PC-3 (cell line): ENCODE data around the gene USH1C. TPM values are rescaled to one million over a fixed set of nuclear protein-coding genes. Genes with fewer than 3 reads are reported as not detected.

Experiments
- ATAC-seq: fragments of 200-7000 bp; cut with Tn5 transposase; 2 replicates; pipeline ENCODE4 v1.9.1; 2020; ENCODE audit warnings: mild to moderate bottlenecking, moderate library complexity
- BruUV-seq: library from RNA; stranded (reverse); fragments of 400-500 nt; replicated peaks from 2 replicates; lab custom pipeline; 2021; lab: Mats Ljungman, UMichigan
- CTCF ChIA-PET: fragments of 300-600 bp; sonication (Branson Sonifier 250); formaldehyde crosslinking; loops from one replicate; lab custom pipeline; 2022; ENCODE audit warnings: antibody characterized with exemption; lab: Charles Lee
- POLR2A ChIA-PET: fragments of 300-600 bp; sonication (Branson Sonifier 250); formaldehyde crosslinking; loops from one replicate; lab custom pipeline; 2022; ENCODE audit warnings: antibody characterized with exemption; ENCODE audit not compliant: unreplicated experiment; lab: Charles Lee
- DNase-seq: peaks from one replicate; pipeline ENCODE4 v3.0.0-alpha.2; 2015
- H2AFZ ChIP-seq: fragments of 300-600 bp; sonication (generic); 2 replicates; pipeline ENCODE4 v1.6.0; 2016; ENCODE audit warnings: antibody characterized with exemption, low read length
- H3F3A ChIP-seq: fragments of 300-600 bp; sonication (generic); one replicate; pipeline ENCODE4 v1.6.0; 2017; ENCODE audit warnings: antibody characterized with exemption, low read length, control low read depth, mild to moderate bottlenecking; ENCODE audit not compliant: unreplicated experiment
- H3K27ac ChIP-seq: fragments of 300-600 bp; sonication (generic); 2 replicates; pipeline ENCODE4 v1.5.1; 2016; ENCODE audit warnings: mild to moderate bottlenecking, low read length
- H3K27me3 ChIP-seq: fragments of 300-600 bp; sonication (generic); 2 replicates; pipeline ENCODE4 v1.6.1; 2016; ENCODE audit warnings: low read length, mixed read lengths
- H3K36me3 ChIP-seq: fragments of 300-600 bp; sonication (generic); 2 replicates; pipeline ENCODE4 v1.6.1; 2016; ENCODE audit warnings: low read depth, mixed run types, low read length, mixed read lengths
- H3K4me1 ChIP-seq: fragments of 300-600 bp; sonication (generic); 2 replicates; pipeline ENCODE4 v1.5.1; 2016; ENCODE audit warnings: low read length; ENCODE audit not compliant: insufficient read depth
- H3K4me2 ChIP-seq: fragments of 300-600 bp; sonication (generic); 2 replicates; pipeline ENCODE4 v1.6.0; 2016; ENCODE audit warnings: low read length
- H3K4me3 ChIP-seq: fragments of 300-600 bp; sonication (generic); 2 replicates; pipeline ENCODE4 v1.5.1; 2016; ENCODE audit warnings: mild to moderate bottlenecking, low read length, mixed read lengths
- H3K79me2 ChIP-seq: fragments of 300-600 bp; sonication (generic); 2 replicates; pipeline ENCODE4 v1.6.1; 2017; ENCODE audit warnings: low read length, mixed read lengths
- H3K9ac ChIP-seq: fragments of 300-600 bp; sonication (generic); 2 replicates; pipeline ENCODE4 v1.6.0; 2016; ENCODE audit warnings: mild to moderate bottlenecking, low read length
- H3K9me2 ChIP-seq: fragments of 300-600 bp; sonication (generic); replicated peaks from 2 replicates; pipeline ENCODE4 v1.6.1; 2016; ENCODE audit warnings: mixed run types, low read length, mixed read lengths
- H3K9me3 ChIP-seq: fragments of 300-600 bp; sonication (generic); 2 replicates; pipeline ENCODE4 v1.6.1; 2016; ENCODE audit warnings: low read length, mixed read lengths
- H4K20me1 ChIP-seq: fragments of 300-600 bp; sonication (generic); 2 replicates; pipeline ENCODE4 v1.6.1; 2016; ENCODE audit warnings: low read length, mixed read lengths
- CTCF ChIP-seq: fragments of 300-600 bp; sonication (generic); conservative IDR thresholded peaks from 2 replicates; pipeline ENCODE4 v1.5.1; 2017; ENCODE audit warnings: antibody characterized with exemption, low read depth, mild to moderate bottlenecking, low read length
- EZH2 ChIP-seq: fragments of 300-600 bp; sonication (generic); IDR thresholded peaks from one replicate; pipeline ENCODE4 v1.6.1; 2017; ENCODE audit warnings: antibody characterized with exemption, mild to moderate bottlenecking, low read length; ENCODE audit not compliant: unreplicated experiment
- EZH2phosphoT487 ChIP-seq: fragments of 300-600 bp; sonication (generic); IDR thresholded peaks from 2 replicates; pipeline ENCODE4 v1.6.1; 2018; ENCODE audit warnings: mild to moderate bottlenecking, antibody characterized with exemption, low read length, borderline replicate concordance
- intact Hi-C: fragments of 100-400 bp; cut with micrococcal nuclease; formaldehyde crosslinking; loops from 2 replicates; pipeline ENCODE4 v1.9.0; 2023
- total RNA-seq: library from RNA; depleted of rRNA; stranded (reverse); fragments of >200 nt; gene quantifications from 2 replicates; pipeline ENCODE4 v1.2.3, GENCODE V29; 2014

Gene USH1C
- total RNA-seq, 1 experiment from 2014 or later = not detected

GRCh38 chr11:17502630-17503029 is 41.6 kb downstream of the USH1C start:
- no peak for DNase-seq
- Histone ChIP-seq H3K36me3 (no peaks in the 10 kb centered on the region), H3K9ac (no peak overlapping the region), H3K9me2 (no peaks in the 10 kb centered on the region), H3K79me2 (no peaks in the 10 kb centered on the region), H2AFZ (no peak overlapping the region), H3F3A (no peaks in the 10 kb centered on the region), H3K27me3 (0 out of 2 replicates have a peak, but pooled peaks cover 2% of the 10 kb centered on the region), H3K4me3 (no peak overlapping the region), H4K20me1 (no peaks in the 10 kb centered on the region), H3K4me2 (no peak overlapping the region), H3K27ac (no peak overlapping the region), H3K4me1 (no peaks in the 10 kb centered on the region), H3K9me3 (no peaks in the 10 kb centered on the region)
- intact Hi-C loops = loop anchor here (10.0 kb wide), 1 partner anchor 268 kb away; no protein-coding TSS in a partner anchor
- no peak for TF ChIP-seq CTCF
- no peak for TF ChIP-seq EZH2
- TF ChIP-seq EZH2phosphoT487 = no peak
- ChIA-PET CTCF (interaction anchor here (0.6 to 1.1 kb wide), 2 partner anchors 83 to 119 kb away, joined by 3 read pairs; no protein-coding TSS in a partner anchor), POLR2A (no interaction called here)
- no TSS peak for BruUV-seq
- ATAC-seq = no peak

GRCh38 chr11:17500673-17501072 is 43.5 kb downstream of the USH1C start:
- Histone ChIP-seq H3K9me2 (no peaks in the 10 kb centered on the region), H4K20me1 (no peaks in the 10 kb centered on the region), H3K79me2 (no peaks in the 10 kb centered on the region), H3K4me3 (no peak overlapping the region), H3K36me3 (no peaks in the 10 kb centered on the region), H3K27ac (no peak overlapping the region), H3K27me3 (no peaks in the 10 kb centered on the region), H3F3A (no peaks in the 10 kb centered on the region), H3K9ac (no peak overlapping the region), H2AFZ (no peak overlapping the region), H3K4me2 (no peak overlapping the region), H3K4me1 (no peaks in the 10 kb centered on the region), H3K9me3 (no peaks in the 10 kb centered on the region)
- DNase-seq = no peak
- no peak for ATAC-seq
- CTCF ChIA-PET = no interaction called here
- intact Hi-C loops = loop anchor here (10.0 kb wide), 1 partner anchor 266 kb away; no protein-coding TSS in a partner anchor
- POLR2A ChIA-PET = no interaction called here
- no peak for TF ChIP-seq EZH2
- no peak for TF ChIP-seq EZH2phosphoT487
- TF ChIP-seq CTCF = no peak
- no TSS peak for BruUV-seq

GRCh38 chr11:17498475-17498874 is 45.7 kb downstream of the USH1C start:
- Histone ChIP-seq H3K79me2 (no peaks in the 10 kb centered on the region), H3K27me3 (no peaks in the 10 kb centered on the region), H3F3A (no peaks in the 10 kb centered on the region), H3K9me2 (no peaks in the 10 kb centered on the region), H3K4me2 (no peak overlapping the region), H2AFZ (no peak overlapping the region), H4K20me1 (no peaks in the 10 kb centered on the region), H3K4me3 (no peak overlapping the region), H3K9ac (no peak overlapping the region), H3K27ac (no peak overlapping the region), H3K9me3 (no peaks in the 10 kb centered on the region), H3K4me1 (no peaks in the 10 kb centered on the region), H3K36me3 (no peaks in the 10 kb centered on the region)
- peak; percentile 29 for DNase-seq
- intact Hi-C loops = no loop called here
- ChIA-PET POLR2A (no interaction called here), CTCF (interaction anchor here (0.6 to 1.4 kb wide), 3 partner anchors 29 to 115 kb away, joined by 3 to 5 read pairs (median 4); no protein-coding TSS in a partner anchor)
- TF ChIP-seq EZH2phosphoT487 = no peak
- peak; percentile 43; the same call in 1 of the 2 replicates for TF ChIP-seq CTCF
- peak; percentile 61 for ATAC-seq
- no TSS peak for BruUV-seq
